Smooth muscle cell (in vitro differentiated cells): ENCODE data around the gene MEGF10. TPM values are rescaled to one million over a fixed set of nuclear protein-coding genes. Genes with fewer than 3 reads are reported as not detected.

Source experiments
- DNase-seq: peaks from one replicate; lab custom pipeline; 2025; ENCODE audit not compliant: unreplicated experiment; lab: John Stamatoyannopoulos, UW
- H2AFZ ChIP-seq: fragments of 200-600 bp; sonication (generic); 2 replicates; pipeline ENCODE4 v1.6.0; 2016; ENCODE audit warnings: antibody characterized with exemption, low read depth, mild to moderate bottlenecking
- H3F3A ChIP-seq: fragments of 200-600 bp; sonication (generic); 2 replicates; pipeline ENCODE4 v1.6.0; 2017; ENCODE audit warnings: antibody characterized with exemption, low read depth
- H3K27ac ChIP-seq: fragments of 200-600 bp; sonication (generic); 2 replicates; pipeline ENCODE4 v1.5.1; 2016; ENCODE audit warnings: low read depth, mild to moderate bottlenecking
- H3K27me3 ChIP-seq: fragments of 200-600 bp; sonication (generic); 2 replicates; pipeline ENCODE4 v1.6.1; 2016; ENCODE audit warnings: low read depth, mild to moderate bottlenecking
- H3K36me3 ChIP-seq: fragments of 200-600 bp; sonication (generic); 2 replicates; pipeline ENCODE4 v1.5.1; 2016; ENCODE audit warnings: low read depth
- H3K4me1 ChIP-seq: fragments of 200-600 bp; sonication (generic); 2 replicates; pipeline ENCODE4 v1.5.1; 2016; ENCODE audit warnings: low read depth
- H3K4me2 ChIP-seq: fragments of 200-600 bp; sonication (generic); 2 replicates; pipeline ENCODE4 v1.6.0; 2016; ENCODE audit warnings: mild to moderate bottlenecking
- H3K4me3 ChIP-seq: fragments of 200-600 bp; sonication (generic); 2 replicates; pipeline ENCODE4 v1.5.1; 2016; ENCODE audit warnings: mild to moderate bottlenecking
- H3K79me2 ChIP-seq: fragments of 200-600 bp; sonication (generic); 2 replicates; pipeline ENCODE4 v1.6.0; 2016; ENCODE audit warnings: low read depth, mild to moderate bottlenecking
- H3K9ac ChIP-seq: fragments of 200-600 bp; sonication (generic); 2 replicates; pipeline ENCODE4 v1.6.0; 2016; ENCODE audit warnings: low read depth
- H3K9me3 ChIP-seq: fragments of 200-600 bp; sonication (generic); replicated peaks from 2 replicates; pipeline ENCODE4 v1.5.1; 2016; ENCODE audit warnings: low read depth
- H4K20me1 ChIP-seq: fragments of 200-600 bp; sonication (generic); 2 replicates; pipeline ENCODE4 v1.6.0; 2016; ENCODE audit warnings: low read depth
- WGBS: methylation state at CpG from one replicate; pipeline ENCODE4 v1.1.7; 2016; ENCODE audit warnings: low lambda C conversion rate; 5-methylcytosine and 5-hydroxymethylcytosine counted together
- polyA plus RNA-seq: library from polyadenylated mRNA; unstranded; fragments of >200 nt; fragmentation: Nextera tagmentation; extraction: Ambion mirVana; gene quantifications from 2 replicates; pipeline ENCODE4 v1.2.1, GENCODE V29; 2016
- total RNA-seq: library from RNA; depleted of rRNA; stranded (reverse); fragments of >200 nt; gene quantifications from 2 replicates; pipeline ENCODE4 v1.2.3, GENCODE V29; 2014
- TF ChIP-seq, protein P1 (sequence below): fragments of 200-600 bp; sonication (generic); IDR thresholded peaks from 2 replicates; pipeline ENCODE4 v1.5.1; 2017; ENCODE audit warnings: borderline replicate concordance, mild to moderate bottlenecking, antibody characterized with exemption; ENCODE audit not compliant: insufficient read depth, poor library complexity, severe bottlenecking

The MEGF10 gene
- total and polyA plus RNA-seq, 2 experiments from 2014 or later: 0.83 to 3.6 TPM

GRCh38 chr5:127430627-127431026 lies 140.0 kb downstream of the MEGF10 start:
- no peak overlapping the region for H3K9ac ChIP-seq
- H3K27me3 ChIP-seq: no peaks in the 10 kb centered on the region
- no peaks in the 10 kb centered on the region for H3F3A ChIP-seq
- no peak overlapping the region for H3K4me3 ChIP-seq
- TF ChIP-seq, protein P1, sequence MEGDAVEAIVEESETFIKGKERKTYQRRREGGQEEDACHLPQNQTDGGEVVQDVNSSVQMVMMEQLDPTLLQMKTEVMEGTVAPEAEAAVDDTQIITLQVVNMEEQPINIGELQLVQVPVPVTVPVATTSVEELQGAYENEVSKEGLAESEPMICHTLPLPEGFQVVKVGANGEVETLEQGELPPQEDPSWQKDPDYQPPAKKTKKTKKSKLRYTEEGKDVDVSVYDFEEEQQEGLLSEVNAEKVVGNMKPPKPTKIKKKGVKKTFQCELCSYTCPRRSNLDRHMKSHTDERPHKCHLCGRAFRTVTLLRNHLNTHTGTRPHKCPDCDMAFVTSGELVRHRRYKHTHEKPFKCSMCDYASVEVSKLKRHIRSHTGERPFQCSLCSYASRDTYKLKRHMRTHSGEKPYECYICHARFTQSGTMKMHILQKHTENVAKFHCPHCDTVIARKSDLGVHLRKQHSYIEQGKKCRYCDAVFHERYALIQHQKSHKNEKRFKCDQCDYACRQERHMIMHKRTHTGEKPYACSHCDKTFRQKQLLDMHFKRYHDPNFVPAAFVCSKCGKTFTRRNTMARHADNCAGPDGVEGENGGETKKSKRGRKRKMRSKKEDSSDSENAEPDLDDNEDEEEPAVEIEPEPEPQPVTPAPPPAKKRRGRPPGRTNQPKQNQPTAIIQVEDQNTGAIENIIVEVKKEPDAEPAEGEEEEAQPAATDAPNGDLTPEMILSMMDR: no peak
- DNase-seq: no peak
- no peaks in the 10 kb centered on the region for H3K79me2 ChIP-seq
- no peak overlapping the region for H2AFZ ChIP-seq
- no peaks in the 10 kb centered on the region for H3K36me3 ChIP-seq
- H4K20me1 ChIP-seq: no peaks in the 10 kb centered on the region
- H3K27ac ChIP-seq: no peak overlapping the region
- no peaks in the 10 kb centered on the region for H3K9me3 ChIP-seq
- H3K4me1 ChIP-seq: peaks cover 6% of the 10 kb centered on the region
- H3K4me2 ChIP-seq: no peak overlapping the region

- TF ChIP-seq, protein P1: no peak
- H3K79me2 ChIP-seq: no peaks in the 10 kb centered on the region
- no peak overlapping the region for H3K9ac ChIP-seq
- H2AFZ ChIP-seq: no peak overlapping the region
- H3K27me3 ChIP-seq: no peaks in the 10 kb centered on the region
- H4K20me1 ChIP-seq: no peaks in the 10 kb centered on the region
- no peak overlapping the region for H3K27ac ChIP-seq
- H3F3A ChIP-seq: no peaks in the 10 kb centered on the region
- H3K4me1 ChIP-seq: peaks cover 6% of the 10 kb centered on the region
- 80% methylated on average over 7 of the region's 7 CpGs for WGBS
- H3K9me3 ChIP-seq: no peaks in the 10 kb centered on the region
- no peak overlapping the region for H3K4me2 ChIP-seq
- no peaks in the 10 kb centered on the region for H3K36me3 ChIP-seq
- no peak for DNase-seq
- H3K4me3 ChIP-seq: no peak overlapping the region
These were observed 141.5 kb downstream of the MEGF10 start for GRCh38 chr5:127431977-127432585.

DNA sequence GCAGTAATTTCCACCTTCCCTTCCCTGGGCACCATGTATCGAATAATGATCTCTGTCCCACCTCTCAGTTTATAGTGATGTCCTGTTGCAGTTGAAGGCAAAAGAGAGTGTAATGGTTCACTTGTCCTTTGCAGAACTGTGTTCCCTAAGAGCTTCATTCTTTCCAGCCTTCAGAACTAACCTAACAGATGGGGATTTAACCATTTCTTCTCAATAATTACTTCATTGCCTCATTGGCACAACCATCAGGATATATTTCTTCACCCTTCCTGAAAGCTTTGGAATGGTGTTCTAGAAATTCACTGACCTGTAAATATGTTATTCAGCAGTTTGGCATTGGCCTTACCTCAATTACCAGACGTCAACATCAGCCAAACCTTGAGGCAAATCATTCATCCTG lies 142.9 kb downstream of the MEGF10 start:
- Histone ChIP-seq H2AFZ (no peak overlapping the region), H3K36me3 (no peaks in the 10 kb centered on the region), H3K27me3 (no peaks in the 10 kb centered on the region), H3K9me3 (no peaks in the 10 kb centered on the region), H4K20me1 (no peaks in the 10 kb centered on the region), H3K27ac (no peak overlapping the region), H3K4me3 (no peak overlapping the region), H3K4me2 (no peak overlapping the region), H3K79me2 (no peaks in the 10 kb centered on the region), H3K4me1 (peaks cover 1% of the 10 kb centered on the region), H3F3A (no peaks in the 10 kb centered on the region), H3K9ac (no peak overlapping the region)
- 82% methylated on average over 2 of the region's 2 CpGs for WGBS
- TF ChIP-seq, protein P1: no peak
- DNase-seq: no peak

GRCh38 chr5:127434588-127434987 lies 144.0 kb downstream of the MEGF10 start:
- H3K4me2 ChIP-seq: no peak overlapping the region
- H3K4me3 ChIP-seq: no peak overlapping the region
- TF ChIP-seq, protein P1: no peak
- no peaks in the 10 kb centered on the region for H3K36me3 ChIP-seq
- H2AFZ ChIP-seq: no peak overlapping the region
- no peak overlapping the region for H3K27ac ChIP-seq
- no peaks in the 10 kb centered on the region for H3K9me3 ChIP-seq
- no peaks in the 10 kb centered on the region for H3K79me2 ChIP-seq
- H3K4me1 ChIP-seq: no peaks in the 10 kb centered on the region
- WGBS: 85% methylated on average over 12 of the region's 12 CpGs
- DNase-seq: no peak
- no peak overlapping the region for H3K9ac ChIP-seq
- H3K27me3 ChIP-seq: no peaks in the 10 kb centered on the region
- no peaks in the 10 kb centered on the region for H3F3A ChIP-seq
- no peaks in the 10 kb centered on the region for H4K20me1 ChIP-seq
